ENCODE results near the gene DYNC2H1. TPM values are rescaled to one million over a fixed set of nuclear protein-coding genes. Genes with fewer than 3 reads are reported as not detected.

DYNC2H1 gene
- 5.4 TPM for total RNA-seq
- long read RNA-seq, partial matches to known transcripts, result 1 of 1 reads
- long read RNA-seq, other reads (novel, unspliced or antisense), result 0 of 1 reads

- Histone ChIP-seq H3K27ac (replicated peaks) (peak within 1 kb of the TSS; percentile 73), H3K9me3 (replicated peaks) (no peaks in the 10 kb centered on the region), H3K36me3 (peaks cover 3% of the 10 kb centered on the region), H3K4me3 (peak within 1 kb of the TSS; percentile 80), H3K27me3 (ENCODE audit: low read depth) (peaks cover 7% of the 10 kb centered on the region), H3K4me1 (peaks cover 24% of the 10 kb centered on the region)
- intact Hi-C loops (cut with micrococcal nuclease), result no loop called here
- peak; percentile 69 for TF ChIP-seq CTCF (IDR thresholded peaks at IDR 0.05; ENCODE audit: borderline replicate concordance)
- DNase-seq, result peak; percentile 87
Observed at GRCh38 chr11:103108933-103109817, at the start of gene DYNC2H1. DYNC2H1 (plus strand) TSS chr11:103109426; CDS start chr11:103109575, 149 bp downstream.

- Histone ChIP-seq H3K36me3 (peaks cover 66% of the 10 kb centered on the region), H3K4me1 (no peaks in the 10 kb centered on the region), H3K4me3 (no peak overlapping the region), H3K9me3 (replicated peaks) (no peaks in the 10 kb centered on the region), H3K27ac (replicated peaks) (no peak overlapping the region), H3K27me3 (ENCODE audit: low read depth) (no peaks in the 10 kb centered on the region)
- DNase-seq, result no peak
- no peak for TF ChIP-seq CTCF (IDR thresholded peaks at IDR 0.05; ENCODE audit: borderline replicate concordance)
- intact Hi-C loops (cut with micrococcal nuclease), result no loop called here
Observed at GRCh38 chr11:103061656-103062055, 47.6 kb upstream of the DYNC2H1 start.

GRCh38 chr11:103067118-103067517 lies 42.1 kb upstream of the DYNC2H1 start:
- H3K4me3 ChIP-seq, result no peak overlapping the region
- intact Hi-C loops (cut with micrococcal nuclease), result no loop called here
- DNase-seq, result no peak
- H3K27me3 ChIP-seq (ENCODE audit: low read depth), result no peaks in the 10 kb centered on the region
- H3K36me3 ChIP-seq, result peaks cover 44% of the 10 kb centered on the region
- H3K4me1 ChIP-seq, result peaks cover 9% of the 10 kb centered on the region
- no peak for TF ChIP-seq CTCF (IDR thresholded peaks at IDR 0.05; ENCODE audit: borderline replicate concordance)
- no peak overlapping the region for H3K27ac ChIP-seq (replicated peaks)
- no peaks in the 10 kb centered on the region for H3K9me3 ChIP-seq (replicated peaks)

- DNase-seq, result no peak
- Histone ChIP-seq H3K36me3 (peaks cover 27% of the 10 kb centered on the region), H3K27me3 (ENCODE audit: low read depth) (no peaks in the 10 kb centered on the region), H3K4me3 (no peak overlapping the region), H3K4me1 (peaks cover 9% of the 10 kb centered on the region), H3K9me3 (replicated peaks) (no peaks in the 10 kb centered on the region), H3K27ac (replicated peaks) (no peak overlapping the region)
- intact Hi-C loops (cut with micrococcal nuclease), result no loop called here
- TF ChIP-seq CTCF (IDR thresholded peaks at IDR 0.05; ENCODE audit: borderline replicate concordance), result no peak
Observed at GRCh38 chr11:103069367-103069766, 39.9 kb upstream of the DYNC2H1 start.

- H3K27ac ChIP-seq (replicated peaks), result no peak overlapping the region
- H3K36me3 ChIP-seq, result peaks cover 23% of the 10 kb centered on the region
- H3K4me1 ChIP-seq, result peaks cover 9% of the 10 kb centered on the region
Observed at GRCh38 chr11:103070142-103070541, 39.1 kb upstream of the DYNC2H1 start.

More at GRCh38 chr11:103070142-103070541, 39.1 kb upstream of the DYNC2H1 start:
- no peak for DNase-seq
- intact Hi-C loops (cut with micrococcal nuclease), result no loop called here
- Histone ChIP-seq H3K9me3 (replicated peaks) (no peaks in the 10 kb centered on the region), H3K27me3 (ENCODE audit: low read depth) (no peaks in the 10 kb centered on the region), H3K4me3 (no peak overlapping the region)
- TF ChIP-seq CTCF (IDR thresholded peaks at IDR 0.05; ENCODE audit: borderline replicate concordance), result no peak

Data from left ventricle myocardium inferior (tissue), 1 donor.